Activated CD8-positive, alpha-beta memory T cell treated with anti-CD3 and anti-CD28 coated beads, Interleukin-2, amount 50 U/mL, for 1 hour (primary cell): ENCODE results near the gene KCNMB1.

Source experiments
- DNase-seq: peaks from one replicate; pipeline ENCODE4 v3.0.0-alpha.2; 2020; ENCODE audit errors: extremely low read depth

KCNMB1 gene

DNA sequence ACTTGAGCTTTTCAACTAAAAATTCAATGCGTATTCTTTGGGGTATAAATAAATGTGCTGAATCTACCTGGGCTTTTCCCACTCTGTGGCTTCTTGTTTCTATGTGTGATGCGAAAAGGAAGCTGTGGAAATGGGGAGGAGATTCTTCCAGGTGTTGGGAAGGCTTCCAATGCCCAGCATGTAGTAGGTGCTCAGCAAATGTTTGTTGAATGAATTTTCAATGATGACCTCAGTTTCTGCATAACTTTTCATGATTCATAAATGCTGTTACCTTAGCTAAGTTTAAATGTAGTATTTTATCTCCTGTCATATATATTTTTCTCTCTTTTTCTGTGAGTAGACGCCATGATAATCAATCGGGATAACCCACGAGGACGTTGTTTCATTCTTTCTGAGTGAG is 25.6 kb upstream of the KCNMB1 start:
- DNase-seq: no peak

DNA sequence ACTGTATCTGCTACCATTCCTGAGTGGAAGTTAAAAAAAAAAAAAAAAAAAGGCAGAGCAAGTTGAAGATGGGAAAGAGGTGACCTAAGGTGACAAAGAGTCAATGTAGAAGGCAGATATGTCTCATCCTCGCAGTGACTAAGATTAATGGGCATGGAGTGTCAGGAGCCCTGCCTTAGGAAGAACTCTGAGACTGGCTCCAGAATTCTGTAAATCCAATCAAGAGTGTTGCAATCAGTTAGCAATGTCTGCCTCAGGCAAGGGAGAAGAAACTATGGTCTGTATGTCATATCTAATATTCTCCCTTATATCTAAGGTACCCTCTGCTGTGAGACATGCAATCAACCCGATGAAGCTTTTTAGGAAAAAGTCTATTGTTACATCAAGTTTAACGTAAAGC is 24.7 kb upstream of the KCNMB1 start:
- no peak for DNase-seq

DNA sequence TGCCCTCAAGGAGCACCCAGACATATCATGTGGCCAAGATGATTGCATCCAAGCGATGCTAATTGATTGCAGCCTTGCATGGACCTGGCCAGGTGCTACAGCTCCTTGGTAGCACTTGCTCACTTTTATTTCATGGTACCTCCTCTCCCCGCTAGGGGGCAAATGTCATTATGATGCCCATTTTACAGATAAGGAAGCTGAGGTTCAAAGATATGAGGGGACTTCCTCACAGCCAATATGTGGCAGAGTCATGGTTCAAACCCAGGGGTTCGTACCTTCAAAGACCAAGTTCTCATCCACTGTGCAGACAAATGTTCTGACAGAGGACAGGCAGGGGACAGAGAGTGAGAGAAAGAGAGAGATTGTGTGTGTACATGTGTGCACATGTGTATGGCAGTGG is 21.9 kb upstream of the KCNMB1 start:
- DNase-seq: no peak

DNA sequence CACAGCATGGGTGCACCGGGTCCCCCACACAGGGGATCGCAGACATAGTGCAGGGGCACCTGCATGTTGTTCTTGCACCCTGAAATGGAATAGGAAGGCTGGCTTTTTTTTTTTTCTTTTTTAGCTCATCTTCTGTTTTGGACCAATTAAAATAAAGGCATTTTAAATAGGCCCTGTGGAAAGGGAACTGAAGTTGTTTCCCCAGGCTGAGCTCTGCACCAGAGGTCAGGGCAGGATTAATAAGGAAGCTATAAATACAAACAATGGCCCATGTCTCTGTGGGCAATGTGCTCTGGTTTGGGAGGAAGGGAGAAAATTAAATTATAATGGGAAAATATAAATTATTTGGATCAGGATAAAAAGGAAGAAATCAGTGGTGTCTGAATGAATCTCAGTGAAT is 21.2 kb upstream of the KCNMB1 start:
- DNase-seq: no peak

DNA sequence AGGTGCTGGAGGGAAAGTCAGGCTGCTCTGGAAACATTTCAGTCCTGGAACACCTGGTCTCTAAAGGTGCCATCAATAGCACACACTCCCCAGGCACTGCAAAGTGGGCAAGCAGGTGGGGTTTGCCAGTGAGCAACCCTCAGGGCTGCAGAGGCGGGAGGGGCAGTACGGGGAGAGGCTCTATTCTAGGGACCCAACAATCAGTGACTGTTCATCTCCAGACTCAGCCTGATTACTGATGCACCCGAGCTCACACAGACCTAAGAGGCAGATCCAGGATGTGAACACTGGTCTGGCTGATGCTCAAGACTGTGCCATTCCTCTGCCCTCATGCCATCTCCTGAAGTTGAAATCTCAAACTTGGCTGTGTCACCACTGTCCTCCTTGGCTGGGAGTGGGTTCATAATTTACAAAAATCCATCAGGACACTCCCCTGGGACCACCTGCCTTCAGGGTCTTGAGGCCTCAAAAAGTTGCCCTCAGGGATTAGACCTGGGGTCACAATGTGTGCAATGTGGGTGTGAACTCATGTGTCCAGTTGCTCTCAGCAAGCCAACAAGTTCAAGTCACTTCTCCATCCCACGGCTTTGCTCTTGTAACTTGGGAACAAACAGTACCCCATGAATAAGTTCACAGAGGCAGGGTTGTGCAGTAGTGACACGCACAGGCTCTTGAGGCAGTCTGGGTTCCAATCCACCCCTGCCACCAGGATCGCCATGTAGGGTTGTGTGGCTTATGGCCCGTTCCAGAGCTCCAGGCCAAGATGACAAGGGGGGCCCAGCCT is 19.9 kb upstream of the KCNMB1 start:
- DNase-seq: no peak

DNA sequence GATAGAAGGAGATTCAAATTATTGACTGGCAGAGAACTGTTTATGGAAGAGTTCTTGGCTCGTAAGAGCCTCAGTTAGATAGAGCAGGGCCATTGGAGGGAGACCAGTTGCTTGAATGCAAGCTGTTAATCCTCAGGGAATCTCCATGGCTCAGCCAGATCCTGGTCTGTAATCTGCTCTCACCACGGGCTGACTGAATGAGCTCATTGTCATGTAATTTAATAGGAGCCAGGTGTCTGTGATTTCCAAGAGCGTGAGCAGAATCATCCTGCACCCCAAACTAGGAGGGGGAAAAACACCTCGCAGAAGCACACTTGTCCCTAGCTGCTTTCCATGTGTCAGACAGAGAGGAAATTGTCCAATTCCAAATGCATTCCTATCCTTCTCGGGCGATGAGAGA is 19.1 kb upstream of the KCNMB1 start:
- no peak for DNase-seq

DNA sequence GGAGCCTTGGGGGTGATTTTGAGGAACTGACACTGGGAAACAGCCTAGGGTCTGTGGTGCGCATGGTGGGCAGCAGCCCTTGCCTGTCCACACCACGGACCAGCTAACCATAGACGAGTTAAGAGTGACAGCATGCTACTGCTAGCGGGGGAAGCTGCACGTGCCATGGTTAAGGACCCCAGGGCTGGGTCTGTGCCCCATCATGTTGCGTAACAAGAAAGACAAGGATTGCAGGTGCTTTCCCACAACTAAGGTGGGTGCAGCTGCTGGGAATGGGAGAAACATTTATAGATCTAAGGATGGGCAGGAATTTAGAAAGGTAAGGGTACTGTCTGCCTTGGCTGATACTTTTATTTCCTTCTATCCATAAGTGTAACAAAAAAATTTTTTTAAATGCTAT is 17.9 kb upstream of the KCNMB1 start:
- no peak for DNase-seq

DNA sequence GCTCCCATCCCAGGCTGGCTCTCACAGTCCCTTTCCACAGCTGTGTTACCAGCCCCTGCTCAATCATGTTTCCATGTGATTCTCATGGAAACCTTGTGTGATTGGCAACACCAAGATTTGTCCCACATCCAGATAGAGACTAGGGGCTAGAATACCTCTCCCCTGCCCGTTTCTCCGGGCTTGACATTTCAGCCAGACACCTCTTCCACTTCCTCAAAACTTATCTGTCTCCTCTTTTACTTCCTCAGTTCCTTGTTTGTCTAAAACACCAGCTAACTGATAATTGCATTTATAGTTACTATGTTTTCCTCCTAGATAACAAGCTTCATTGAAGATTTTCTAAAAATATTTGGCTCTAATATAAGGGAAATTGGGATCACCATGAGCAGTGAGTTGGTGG is 16.6 kb upstream of the KCNMB1 start:
- DNase-seq: no peak

DNA sequence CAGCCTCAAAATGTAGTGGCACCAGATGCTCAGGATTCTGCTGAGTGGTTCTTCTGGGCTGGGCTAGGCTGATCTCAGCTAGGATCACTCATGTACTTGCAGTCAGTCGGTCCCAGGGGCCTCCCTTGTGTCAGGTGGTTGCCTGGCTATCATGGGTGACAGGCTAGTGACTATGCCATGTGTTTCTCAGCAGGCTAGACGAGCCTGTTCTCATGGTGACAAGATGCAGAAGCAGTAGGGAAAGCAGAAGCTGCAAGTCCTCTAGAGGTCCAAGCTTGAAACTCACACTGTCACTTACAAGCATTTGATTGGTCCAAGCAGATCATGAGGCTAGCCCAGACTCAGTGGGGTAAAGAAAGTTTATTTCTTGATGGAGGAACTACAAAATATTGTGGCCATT is 15.2 kb upstream of the KCNMB1 start:
- no peak for DNase-seq

DNA sequence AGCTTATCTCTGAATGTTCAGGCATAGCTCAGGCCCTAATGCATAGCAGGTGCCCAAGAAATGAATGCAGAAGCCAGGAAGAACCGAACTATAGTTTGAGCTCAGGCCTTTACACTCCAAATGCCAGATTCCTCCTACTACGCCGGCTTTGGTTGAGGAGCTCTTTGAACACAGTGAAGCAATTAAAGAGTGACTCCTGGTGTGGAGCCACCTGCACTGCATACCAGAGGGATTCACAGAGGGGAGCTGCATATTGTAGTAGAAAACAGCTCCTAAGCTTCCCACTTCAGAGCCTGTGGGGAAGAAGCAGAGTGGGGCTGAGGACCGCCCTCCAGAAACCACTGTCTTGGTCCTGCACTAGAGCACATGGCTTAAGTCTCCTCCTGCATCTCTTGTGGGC is 14.5 kb upstream of the KCNMB1 start:
- no peak for DNase-seq

DNA sequence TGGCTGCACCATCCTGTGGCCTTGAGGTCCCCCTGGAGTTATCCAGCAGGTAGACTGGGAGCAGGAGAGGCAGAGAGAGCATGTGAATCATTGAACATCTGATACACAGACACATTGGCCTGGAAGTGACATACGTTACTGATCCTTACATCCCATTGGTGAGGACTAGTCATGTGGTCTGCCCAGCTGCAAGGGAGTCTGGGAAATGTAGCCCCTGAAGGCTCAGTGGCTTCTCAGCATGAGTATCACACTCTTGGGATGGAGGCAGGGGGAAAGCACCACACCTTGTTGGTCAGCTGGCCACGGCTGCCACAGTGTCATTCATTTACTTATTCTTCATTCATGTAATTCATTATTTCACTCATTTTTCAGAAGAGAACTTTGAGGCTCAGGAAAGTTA is 13.3 kb upstream of the KCNMB1 start:
- no peak for DNase-seq

DNA sequence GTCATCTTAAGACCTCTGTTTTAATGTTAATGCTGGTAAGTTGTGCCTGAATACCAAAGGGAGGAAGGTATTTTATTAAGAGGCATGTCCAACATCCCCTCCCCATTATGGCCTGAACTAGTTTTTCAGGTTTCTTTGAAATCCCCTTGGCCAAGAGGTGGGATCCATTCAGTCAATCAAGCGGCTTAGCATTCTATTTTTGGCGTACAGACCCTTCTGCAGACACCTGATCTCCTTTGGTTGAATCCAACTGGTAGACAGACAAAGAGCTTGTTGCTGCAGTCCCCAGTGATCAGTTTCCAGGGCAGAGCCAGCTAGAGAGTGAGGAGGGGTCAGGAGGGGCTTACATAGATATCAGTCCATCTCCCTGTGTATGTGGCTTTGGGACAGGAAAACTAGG is 7.9 kb upstream of the KCNMB1 start:
- no peak for DNase-seq

DNA sequence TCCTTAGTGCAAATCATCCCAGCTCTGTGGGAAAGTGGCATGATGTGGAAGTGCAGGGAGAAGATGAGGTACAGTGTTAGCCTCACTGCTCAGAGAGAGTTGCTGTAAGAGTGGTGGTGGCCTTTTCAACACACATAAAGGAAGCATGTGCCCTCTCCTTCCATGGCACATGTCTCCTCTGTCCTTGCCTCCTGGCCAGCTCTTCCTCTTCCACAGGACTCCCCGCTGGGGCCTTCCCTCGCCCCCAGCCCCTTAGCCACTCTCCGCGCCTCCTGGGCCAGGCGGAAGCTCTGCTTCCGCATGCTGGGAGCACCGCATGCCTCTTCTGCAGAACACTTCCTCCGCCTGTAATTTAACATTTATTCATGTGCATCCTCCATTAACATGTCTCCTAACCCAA is 4.8 kb upstream of the KCNMB1 start:
- DNase-seq: no peak

DNA sequence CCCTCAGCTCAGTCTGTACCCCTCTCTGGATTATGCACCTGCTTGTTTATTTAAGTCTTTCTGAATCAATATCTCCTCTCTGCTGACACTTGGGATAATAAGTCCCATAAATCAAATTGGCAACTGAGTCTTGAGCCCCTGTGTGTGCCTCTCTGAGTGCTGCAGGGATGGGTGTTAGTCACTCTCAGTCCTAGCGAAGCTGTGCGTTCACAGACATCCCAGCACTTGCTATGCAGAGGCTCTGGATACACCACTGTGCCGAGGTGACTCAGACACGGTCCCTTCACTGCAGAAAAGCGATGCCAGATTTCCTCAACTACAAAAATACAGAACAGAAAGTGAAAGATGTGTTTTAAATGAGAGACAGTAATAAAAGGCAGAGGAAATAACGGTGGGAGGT is 4.1 kb upstream of the KCNMB1 start:
- DNase-seq: peak; percentile 2

DNA sequence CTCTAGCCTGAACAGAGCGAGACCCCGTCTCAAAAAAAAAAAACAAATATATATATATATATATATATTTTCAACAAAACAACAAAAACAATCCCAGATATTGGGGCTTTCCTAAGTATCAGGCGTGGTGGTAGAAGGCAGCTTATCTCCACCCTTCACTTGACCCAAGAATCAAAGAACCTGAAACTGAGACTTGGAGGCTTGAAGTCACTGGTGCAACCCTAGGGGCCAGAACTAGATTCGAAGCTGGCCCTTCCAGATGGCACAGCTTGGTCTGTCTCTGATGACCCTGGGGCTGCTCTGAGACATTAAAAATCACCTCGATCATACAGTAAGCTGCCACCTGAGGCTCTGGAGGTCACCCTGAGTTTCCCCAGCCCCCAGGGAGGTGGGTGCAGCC is 1.3 kb upstream of the KCNMB1 start:
- no peak for DNase-seq

DNA sequence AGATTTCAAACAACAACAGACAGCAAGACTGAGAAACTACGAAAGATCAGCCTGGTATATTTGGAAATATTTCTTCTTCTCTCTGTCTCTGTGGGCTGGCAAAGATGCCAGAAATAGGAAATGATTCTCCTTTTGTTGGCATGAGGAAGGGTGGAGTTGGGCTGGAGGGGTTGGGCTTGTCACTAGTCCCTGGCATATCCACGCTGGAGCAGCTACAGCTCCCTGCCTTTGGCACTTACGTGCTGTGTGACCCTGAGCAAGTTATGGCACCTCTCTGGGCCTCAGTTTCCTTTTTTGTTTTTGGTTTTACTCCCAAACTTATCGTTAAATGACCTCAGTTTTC is 354 bp upstream of the KCNMB1 start:
- no peak for DNase-seq

DNA sequence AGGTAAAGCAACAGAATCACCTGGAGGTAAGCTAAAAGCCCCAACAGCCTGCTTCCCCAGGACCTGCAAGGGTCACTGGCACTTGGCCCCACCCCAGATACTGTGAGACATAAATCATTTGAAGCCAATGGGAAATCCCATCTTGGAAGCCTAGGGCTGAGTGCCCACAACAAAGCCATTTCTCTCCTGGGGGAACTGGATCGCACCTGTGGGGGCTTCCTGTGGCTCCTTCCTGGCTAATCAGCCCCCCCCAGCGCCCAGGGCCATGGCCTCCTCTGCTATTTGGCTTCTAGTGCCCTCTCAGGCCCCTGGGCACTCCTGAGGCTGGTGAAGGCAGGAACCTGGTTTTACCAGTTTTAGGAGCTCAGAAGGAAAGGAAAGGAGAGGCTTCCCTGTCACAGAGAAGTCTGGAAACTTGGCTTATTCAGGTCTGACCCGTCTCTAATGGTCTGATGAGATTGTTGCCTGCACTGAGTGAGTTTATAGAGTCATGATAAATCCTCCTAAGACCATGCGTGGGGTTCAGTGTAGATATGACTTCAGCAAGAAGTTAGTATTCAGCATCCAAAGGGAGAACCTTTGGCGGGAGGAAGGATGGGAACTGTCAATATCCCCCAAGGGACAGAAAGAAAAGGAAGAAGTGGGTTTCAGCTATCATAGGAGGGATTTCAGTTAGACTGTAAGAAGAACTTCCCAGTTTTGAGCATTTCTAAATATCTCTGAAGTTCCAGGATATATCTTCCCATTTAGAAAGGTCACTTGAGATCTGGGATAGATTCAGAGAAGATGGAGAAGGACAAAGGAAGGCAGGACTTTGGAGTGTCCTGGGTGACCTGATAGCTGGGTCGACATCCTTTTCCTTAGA is 1.2 kb downstream of the KCNMB1 start:
- no peak for DNase-seq

DNA sequence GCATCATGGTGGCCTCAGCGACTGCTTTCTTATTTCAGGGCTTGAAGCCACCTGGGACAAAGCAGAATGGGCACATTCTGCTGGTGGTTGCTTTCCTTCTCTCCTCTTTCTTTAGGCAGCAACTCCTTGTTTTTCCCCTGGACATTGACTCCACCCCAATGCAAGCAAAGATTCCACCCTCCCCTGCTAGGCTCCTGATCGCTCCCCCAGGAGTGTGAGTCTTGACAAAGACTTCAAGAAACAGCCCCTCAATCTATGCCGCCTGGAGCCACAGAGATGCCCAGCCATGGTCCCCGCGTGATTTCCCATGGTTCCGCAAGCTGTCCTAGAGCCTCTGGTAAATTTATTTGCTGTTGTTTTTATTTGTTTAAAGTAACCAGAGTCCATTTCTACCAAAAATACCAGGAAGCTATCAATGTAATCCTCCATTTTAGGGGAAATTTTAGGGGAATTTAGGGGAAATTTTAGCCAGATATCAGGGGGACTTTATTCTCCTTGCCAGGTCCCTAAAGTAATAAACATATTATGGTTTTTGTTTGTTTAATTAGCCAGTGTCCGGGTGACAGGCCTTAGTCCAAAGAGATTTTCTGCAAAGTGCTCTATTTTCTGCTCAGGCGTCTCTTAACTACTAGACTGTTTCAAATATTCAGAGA is 2.3 kb downstream of the KCNMB1 start:
- no peak for DNase-seq

DNA sequence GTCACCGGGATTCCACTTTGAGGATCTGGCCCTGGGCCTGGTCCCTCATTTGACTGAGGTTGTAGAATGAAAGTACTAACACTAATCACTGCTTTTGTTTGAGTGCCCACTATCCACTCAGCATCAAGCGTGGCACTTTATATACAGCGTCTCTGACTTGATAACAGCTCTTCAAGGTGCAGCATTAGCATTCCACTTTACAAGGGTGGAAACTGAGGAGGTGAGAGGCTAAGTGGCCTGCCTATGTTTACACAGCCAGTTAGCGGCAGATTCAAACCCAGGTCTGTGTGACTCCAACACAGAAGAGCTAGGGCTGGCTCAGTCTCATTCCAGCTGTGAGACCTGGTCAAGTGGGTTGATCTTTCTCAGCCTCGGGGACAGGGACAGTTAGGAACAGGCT is 5.9 kb downstream of the KCNMB1 start:
- no peak for DNase-seq

DNA sequence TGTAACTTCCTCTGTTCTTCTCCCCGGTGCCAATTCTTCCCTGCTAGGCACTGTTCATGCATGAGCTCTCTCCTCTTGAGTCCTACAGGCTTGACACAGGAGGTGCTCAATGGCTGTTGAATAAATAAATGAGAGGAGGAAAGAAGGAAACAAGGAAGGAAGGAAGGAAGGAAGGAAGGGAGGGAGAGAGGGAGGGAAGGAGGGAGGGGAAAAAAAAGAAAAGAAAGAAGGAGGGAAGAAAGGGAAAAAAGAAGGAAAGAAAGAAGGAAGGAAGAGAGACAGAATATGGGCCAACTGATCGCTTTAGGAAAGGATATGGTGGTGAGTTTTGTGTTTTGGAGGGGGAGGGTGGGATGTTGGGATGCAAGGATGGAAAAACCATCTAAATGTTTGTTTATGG is 6.4 kb downstream of the KCNMB1 start:
- DNase-seq: no peak

DNA sequence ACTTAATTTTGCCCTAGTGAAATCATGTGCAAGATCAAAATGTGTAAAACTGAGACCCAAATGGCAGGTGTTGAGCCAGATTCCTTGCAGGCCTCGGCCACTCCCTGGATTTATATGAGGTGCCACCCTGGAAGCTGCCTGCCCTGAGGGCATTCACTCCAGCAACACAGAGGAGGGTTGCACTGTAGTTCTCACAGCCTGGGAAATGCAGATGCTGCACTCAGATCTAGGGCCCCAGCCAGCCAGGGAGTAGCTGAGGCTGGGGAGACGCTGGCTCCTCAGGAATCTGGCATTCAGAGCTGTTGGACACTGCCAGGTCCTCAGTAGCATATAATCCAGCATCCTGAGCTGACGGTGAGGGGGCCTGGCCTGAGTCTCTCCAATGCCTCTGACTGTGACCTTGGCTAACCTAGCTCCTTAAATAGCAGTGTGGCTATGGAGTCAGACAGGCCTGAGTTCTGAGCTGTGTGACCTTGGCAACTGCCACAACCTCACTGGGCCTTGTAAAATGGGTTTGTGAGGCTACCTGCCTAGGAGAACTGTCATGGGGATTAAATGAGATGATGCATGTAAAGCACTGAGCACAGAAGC is 8.7 kb downstream of the KCNMB1 start:
- DNase-seq: no peak

DNA sequence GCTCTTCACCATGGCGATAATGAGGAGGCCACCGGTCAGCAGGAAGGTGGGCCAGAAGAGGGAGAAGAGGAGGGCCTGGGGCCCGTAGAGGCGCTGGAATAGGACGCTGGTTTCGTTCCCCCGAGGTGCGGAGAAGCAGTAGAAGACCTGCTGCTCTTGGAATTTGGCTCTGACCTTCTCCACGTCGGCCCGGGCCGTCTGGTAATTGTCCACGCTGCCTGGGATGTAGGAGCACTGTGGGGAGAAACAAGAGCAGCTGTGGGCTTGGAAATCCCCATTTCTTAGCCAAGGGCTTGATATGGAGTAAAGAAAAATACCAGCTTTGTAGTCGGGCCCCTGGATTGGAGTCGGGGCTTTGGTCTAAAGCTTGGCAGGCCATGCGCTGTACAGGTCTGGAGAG is 10.4 kb downstream of the KCNMB1 start:
- no peak for DNase-seq

DNA sequence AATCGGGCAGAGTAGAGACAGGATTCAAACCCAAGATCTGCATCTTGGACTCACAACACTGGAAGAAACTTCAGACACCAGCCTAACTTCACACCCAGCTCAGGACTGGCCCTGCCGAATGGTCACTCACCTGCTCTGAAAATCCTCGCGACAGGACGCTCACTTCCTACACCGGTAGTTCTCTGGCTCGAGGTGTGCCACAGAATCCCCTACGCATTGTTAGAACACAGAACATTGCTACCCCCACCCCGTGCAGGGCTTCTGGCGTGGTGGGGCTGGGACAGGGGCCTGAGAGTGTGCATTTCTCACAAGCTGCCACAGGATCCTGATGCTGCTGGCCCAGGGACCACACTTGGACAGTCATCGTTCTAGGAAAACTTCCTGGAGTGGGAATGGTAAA is 12.1 kb downstream of the KCNMB1 start:
- no peak for DNase-seq
